HG02973 (cell line): Measurements from ENCODE around the gene POU4F1.
"Not testable (repeated sequence)": the region's sequence is repeated elsewhere in the genome, so short reads cannot be mapped to it uniquely, and the experiment has no call there.

ENCODE experiments used
- ATAC-seq: cut with Tn5 transposase; IDR thresholded peaks from one replicate; pipeline ENCODE4 v1.9.1; 2021; ENCODE audit warnings: moderate library complexity; ENCODE audit not compliant: unreplicated experiment

The POU4F1 gene

GRCh38 chr13:78603240-78603957, at the start of gene POU4F1:
TSS of gene POU4F1 (minus strand) at chr13:78603552. CDS start at chr13:78603326, 226 bp downstream.
- peak; percentile 90 for ATAC-seq

- ATAC-seq: no peak
Observed at GRCh38 chr13:78652651-78653050, 49.3 kb upstream of the POU4F1 start.

GRCh38 chr13:78650717-78651083, 47.3 kb upstream of the POU4F1 start:
- no peak for ATAC-seq

- ATAC-seq: no peak
Observed at GRCh38 chr13:78649997-78650716, 46.8 kb upstream of the POU4F1 start.

- not testable (repeated sequence) for ATAC-seq
Observed at GRCh38 chr13:78647109-78647678, 43.8 kb upstream of the POU4F1 start.

- no peak for ATAC-seq
Observed at GRCh38 chr13:78638216-78638615, 34.9 kb upstream of the POU4F1 start.

GRCh38 chr13:78636495-78636894, 33.1 kb upstream of the POU4F1 start:
- no peak for ATAC-seq

- no peak for ATAC-seq
Observed at GRCh38 chr13:78632996-78633395, 29.6 kb upstream of the POU4F1 start.

GRCh38 chr13:78631077-78631476, 27.7 kb upstream of the POU4F1 start:
- ATAC-seq: no peak

GRCh38 chr13:78630511-78630910, 27.2 kb upstream of the POU4F1 start:
- ATAC-seq: no peak

- no peak for ATAC-seq
Observed at GRCh38 chr13:78625384-78625783, 22.0 kb upstream of the POU4F1 start.

GRCh38 chr13:78623132-78623531, 19.8 kb upstream of the POU4F1 start:
- no peak for ATAC-seq

- no peak for ATAC-seq
Observed at GRCh38 chr13:78620936-78621470, 17.7 kb upstream of the POU4F1 start.

GRCh38 chr13:78618411-78618810, 15.1 kb upstream of the POU4F1 start:
- no peak for ATAC-seq

- ATAC-seq: no peak
Observed at GRCh38 chr13:78611040-78611439, 7.7 kb upstream of the POU4F1 start.

- ATAC-seq: no peak
Observed at GRCh38 chr13:78610381-78610883, 7.1 kb upstream of the POU4F1 start.

- no peak for ATAC-seq
Observed at GRCh38 chr13:78609464-78610205, 6.3 kb upstream of the POU4F1 start.

- ATAC-seq: no peak
Observed at GRCh38 chr13:78608688-78609463, 5.5 kb upstream of the POU4F1 start.

GRCh38 chr13:78608252-78608687, 4.9 kb upstream of the POU4F1 start:
- no peak for ATAC-seq
